OCI-LY3 (cell line): ENCODE results near the gene VAV3.

Source experiments
- H2AFZ ChIP-seq: fragments of 200-600, 300-600 bp; shearing (Covaris generic); 2 replicates; pipeline ENCODE4 v1.6.0; 2014; ENCODE audit warnings: antibody characterized with exemption, low read depth, low read length
- H3K27ac ChIP-seq: fragments of 200-600, 300-600 bp; sonication (generic); 2 replicates; pipeline ENCODE4 v1.5.1; 2014; ENCODE audit warnings: mild to moderate bottlenecking, low read length, moderate library complexity, mixed read lengths
- H3K27me3 ChIP-seq: fragments of 200-600, 300-600 bp; sonication (generic); 2 replicates; pipeline ENCODE4 v1.6.1; 2014; ENCODE audit warnings: low read depth, low read length, mixed read lengths
- H3K36me3 ChIP-seq: fragments of 200-600, 300-600 bp; sonication (generic); replicated peaks from 2 replicates; pipeline ENCODE3; 2014; ENCODE audit warnings: low read depth, low read length, mixed read lengths
- H3K4me1 ChIP-seq: fragments of 300-600, 200-600 bp; sonication (generic); 2 replicates; pipeline ENCODE4 v1.6.1; 2014; ENCODE audit warnings: low read length, mixed read lengths
- H3K4me2 ChIP-seq: fragments of 200-600, 300-600 bp; sonication (generic); 2 replicates; pipeline ENCODE4 v1.6.1; 2014; ENCODE audit warnings: low read length, mixed read lengths
- H3K4me3 ChIP-seq: fragments of 300-600, 200-600 bp; sonication (generic); 2 replicates; pipeline ENCODE4 v1.5.1; 2014; ENCODE audit warnings: antibody characterized with exemption, mild to moderate bottlenecking, low read length, moderate library complexity
- H3K79me2 ChIP-seq: fragments of 300-600, 200-600 bp; shearing (Covaris generic); 2 replicates; pipeline ENCODE4 v1.6.1; 2014; ENCODE audit warnings: mild to moderate bottlenecking, low read length, mixed read lengths
- H3K9ac ChIP-seq: fragments of 300-600, 200-600 bp; shearing (Covaris generic); 2 replicates; pipeline ENCODE4 v1.6.0; 2014; ENCODE audit warnings: mild to moderate bottlenecking, low read length, moderate library complexity
- H3K9me3 ChIP-seq: fragments of 200-600, 300-600 bp; shearing (Covaris generic); 2 replicates; pipeline ENCODE4 v1.6.1; 2014; ENCODE audit warnings: low read length, mixed read lengths; ENCODE audit not compliant: insufficient read depth
- H4K20me1 ChIP-seq: fragments of 200-600, 300-600 bp; sonication (generic); 2 replicates; pipeline ENCODE4 v1.6.1; 2016; ENCODE audit warnings: low read length, mixed read lengths; ENCODE audit not compliant: insufficient read depth
- EZH2phosphoT487 ChIP-seq: fragments of 200-600 bp; shearing (Covaris generic); IDR thresholded peaks from 2 replicates; pipeline ENCODE4 v1.6.1; 2018; ENCODE audit warnings: antibody characterized with exemption, mixed run types, low read depth
- TF ChIP-seq, protein P1 (sequence below): fragments of 200-600, 300-600 bp; sonication (generic); IDR thresholded peaks from 2 replicates; pipeline ENCODE4 v1.5.1; 2014; ENCODE audit warnings: antibody characterized with exemption, low read length, low read depth

The VAV3 gene

DNA sequence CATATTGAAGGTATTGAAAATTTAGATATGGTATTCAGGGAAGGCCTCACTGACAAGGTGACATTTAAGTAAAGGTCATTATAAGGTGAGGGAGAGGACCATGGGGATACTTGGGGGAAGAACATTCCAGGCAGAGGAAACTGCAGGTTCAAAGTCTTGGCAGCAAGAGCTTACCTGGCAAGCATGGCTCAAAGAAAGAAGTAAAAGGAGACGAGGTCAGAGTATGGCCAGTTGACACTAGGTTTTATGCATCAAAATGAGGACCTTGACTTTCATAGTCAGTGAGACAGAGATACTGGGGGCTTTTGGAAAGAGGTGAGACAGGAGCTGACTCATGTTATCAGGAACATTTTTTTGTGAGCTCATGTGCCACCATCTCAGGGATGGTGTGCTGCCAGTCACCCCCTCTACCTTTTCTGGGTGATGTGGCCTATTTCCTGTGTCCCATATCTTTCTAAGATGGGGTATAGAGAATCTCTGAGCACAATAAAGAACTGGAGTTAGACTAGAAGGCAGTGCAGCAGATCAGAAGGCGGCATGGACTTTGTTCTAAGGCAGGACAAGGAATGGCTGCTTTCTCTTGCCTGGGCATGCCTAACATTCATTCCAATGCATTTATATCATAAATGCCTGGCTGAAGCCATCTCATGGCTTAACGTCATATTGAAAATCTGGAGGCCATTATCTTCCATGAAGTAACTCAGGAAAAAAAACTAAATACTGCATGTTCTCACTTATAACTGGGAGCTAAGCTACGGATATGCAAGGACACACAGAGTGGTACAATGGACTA lies 417.4 kb downstream of the VAV3 start:
- Histone ChIP-seq H3K9ac (no peak overlapping the region), H3K79me2 (no peaks in the 10 kb centered on the region), H3K27ac (no peak overlapping the region), H2AFZ (no peak overlapping the region), H3K4me2 (no peak overlapping the region), H3K4me1 (peaks cover 12% of the 10 kb centered on the region), H4K20me1 (no peaks in the 10 kb centered on the region), H3K27me3 (no peaks in the 10 kb centered on the region), H3K9me3 (no peaks in the 10 kb centered on the region), H3K36me3 (no peaks in the 10 kb centered on the region), H3K4me3 (no peak overlapping the region)
- TF ChIP-seq EZH2phosphoT487 = no peak
- TF ChIP-seq, protein P1, sequence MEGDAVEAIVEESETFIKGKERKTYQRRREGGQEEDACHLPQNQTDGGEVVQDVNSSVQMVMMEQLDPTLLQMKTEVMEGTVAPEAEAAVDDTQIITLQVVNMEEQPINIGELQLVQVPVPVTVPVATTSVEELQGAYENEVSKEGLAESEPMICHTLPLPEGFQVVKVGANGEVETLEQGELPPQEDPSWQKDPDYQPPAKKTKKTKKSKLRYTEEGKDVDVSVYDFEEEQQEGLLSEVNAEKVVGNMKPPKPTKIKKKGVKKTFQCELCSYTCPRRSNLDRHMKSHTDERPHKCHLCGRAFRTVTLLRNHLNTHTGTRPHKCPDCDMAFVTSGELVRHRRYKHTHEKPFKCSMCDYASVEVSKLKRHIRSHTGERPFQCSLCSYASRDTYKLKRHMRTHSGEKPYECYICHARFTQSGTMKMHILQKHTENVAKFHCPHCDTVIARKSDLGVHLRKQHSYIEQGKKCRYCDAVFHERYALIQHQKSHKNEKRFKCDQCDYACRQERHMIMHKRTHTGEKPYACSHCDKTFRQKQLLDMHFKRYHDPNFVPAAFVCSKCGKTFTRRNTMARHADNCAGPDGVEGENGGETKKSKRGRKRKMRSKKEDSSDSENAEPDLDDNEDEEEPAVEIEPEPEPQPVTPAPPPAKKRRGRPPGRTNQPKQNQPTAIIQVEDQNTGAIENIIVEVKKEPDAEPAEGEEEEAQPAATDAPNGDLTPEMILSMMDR = no peak

DNA sequence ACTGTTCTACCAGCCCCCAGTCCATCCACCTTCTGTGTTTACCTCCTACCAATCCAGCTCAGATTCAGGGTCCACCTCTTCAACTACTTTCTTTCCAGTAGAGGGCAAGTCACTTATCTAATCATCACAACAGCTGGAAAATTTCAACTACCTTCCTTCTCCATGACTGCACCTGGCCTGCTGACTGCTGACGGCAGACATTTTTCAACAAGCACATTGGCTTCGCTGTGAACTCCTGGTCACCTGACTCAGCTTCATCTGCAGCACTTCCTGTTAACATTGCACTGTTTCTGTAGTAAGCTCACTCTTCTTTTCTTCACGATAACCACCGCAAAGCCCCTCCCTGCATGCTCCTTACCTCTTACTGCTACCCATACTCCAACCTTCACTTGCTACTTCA lies 418.4 kb downstream of the VAV3 start:
- Histone ChIP-seq H3K4me3 (no peak overlapping the region), H4K20me1 (no peaks in the 10 kb centered on the region), H3K27me3 (no peaks in the 10 kb centered on the region), H3K9me3 (no peaks in the 10 kb centered on the region), H3K27ac (no peak overlapping the region), H2AFZ (no peak overlapping the region), H3K4me2 (no peak overlapping the region), H3K4me1 (peaks cover 12% of the 10 kb centered on the region), H3K9ac (no peak overlapping the region), H3K36me3 (no peaks in the 10 kb centered on the region), H3K79me2 (no peaks in the 10 kb centered on the region)
- TF ChIP-seq EZH2phosphoT487 = no peak
- TF ChIP-seq, protein P1 = no peak

DNA sequence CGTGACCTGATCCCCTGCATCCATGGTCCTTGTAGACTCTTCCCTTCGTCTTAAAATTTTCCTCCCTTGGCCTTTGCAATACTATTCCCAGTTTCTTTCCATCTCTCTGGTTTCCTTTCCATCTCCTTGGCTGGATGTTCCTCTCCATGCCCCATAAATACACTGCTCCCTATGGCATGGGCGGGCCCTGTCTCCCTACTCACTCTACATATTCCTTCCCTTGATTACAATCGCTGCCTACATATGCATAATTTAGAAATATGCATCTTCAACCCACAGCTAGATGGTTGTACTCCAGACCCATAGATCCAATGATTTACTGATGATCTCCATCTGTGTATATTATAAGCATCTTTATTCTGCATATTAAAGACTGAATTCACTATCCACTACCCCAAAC lies 419.1 kb downstream of the VAV3 start:
- Histone ChIP-seq H3K79me2 (no peaks in the 10 kb centered on the region), H3K9me3 (no peaks in the 10 kb centered on the region), H2AFZ (no peak overlapping the region), H3K4me1 (peaks cover 12% of the 10 kb centered on the region), H3K27me3 (no peaks in the 10 kb centered on the region), H3K36me3 (no peaks in the 10 kb centered on the region), H3K9ac (no peak overlapping the region), H3K4me3 (no peak overlapping the region), H3K27ac (no peak overlapping the region), H3K4me2 (no peak overlapping the region), H4K20me1 (no peaks in the 10 kb centered on the region)
- no peak for TF ChIP-seq EZH2phosphoT487
- TF ChIP-seq, protein P1 = no peak

DNA sequence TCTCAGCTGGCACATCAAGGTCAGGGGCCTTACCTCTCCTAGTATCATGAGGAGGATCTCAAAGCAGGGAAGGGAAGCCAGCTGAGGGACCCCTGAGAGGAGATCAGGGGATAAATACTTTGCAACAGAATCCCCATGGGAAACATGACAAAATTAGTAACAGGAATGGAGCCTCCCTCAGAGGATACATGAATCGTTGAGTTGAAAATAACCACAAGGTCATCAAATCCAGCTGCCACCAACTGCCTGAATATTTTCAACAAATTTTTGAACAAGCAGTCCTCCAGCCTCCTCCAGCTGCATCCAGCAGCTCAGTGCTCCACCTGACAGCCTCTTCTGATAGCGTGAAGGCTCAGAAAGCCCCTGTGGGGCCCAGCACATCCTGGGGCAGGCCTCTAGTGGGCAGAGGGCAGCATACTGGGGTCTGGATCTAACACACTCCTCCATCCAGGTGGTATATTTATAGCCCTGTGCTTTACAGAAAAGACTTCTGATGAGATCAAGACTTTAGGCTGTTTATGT lies 419.9 kb downstream of the VAV3 start:
- no peak overlapping the region for H3K4me3 ChIP-seq
- no peaks in the 10 kb centered on the region for H4K20me1 ChIP-seq
- no peaks in the 10 kb centered on the region for H3K27me3 ChIP-seq
- H3K4me1 ChIP-seq = peaks cover 12% of the 10 kb centered on the region
- H3K9ac ChIP-seq = no peak overlapping the region
- H3K4me2 ChIP-seq = no peak overlapping the region
- no peak overlapping the region for H2AFZ ChIP-seq
- TF ChIP-seq, protein P1 = no peak
- no peak for TF ChIP-seq EZH2phosphoT487
- H3K27ac ChIP-seq = no peak overlapping the region
- no peaks in the 10 kb centered on the region for H3K9me3 ChIP-seq
- H3K36me3 ChIP-seq = no peaks in the 10 kb centered on the region
- no peaks in the 10 kb centered on the region for H3K79me2 ChIP-seq
